Vagina (tissue), 2 donors: Measurements from ENCODE around the gene CPT1A. TPM values are rescaled to one million over a fixed set of nuclear protein-coding genes. Genes with fewer than 3 reads are reported as not detected.

Experiments used
- DNase-seq, 2 donors: peaks; one replicate each; pipeline ENCODE4 v3.0.0-alpha.2; 2017; ENCODE audit errors: extremely low spot score in 2 of 2
- H3K27ac ChIP-seq: fragments of 200-600 bp; sonication (generic); one replicate; pipeline ENCODE4 v1.5.1; 2019
- H3K27me3 ChIP-seq: fragments of 200-600 bp; sonication (generic); one replicate; pipeline ENCODE4 v1.5.1; 2019
- H3K36me3 ChIP-seq, 2 donors: fragments of 200-600 bp; sonication (generic); one replicate each; pipeline ENCODE4 v1.5.1; 2017 to 2019
- H3K4me1 ChIP-seq: fragments of 200-600 bp; sonication (generic); one replicate; pipeline ENCODE4 v1.5.1; 2019
- H3K4me3 ChIP-seq, 2 donors: fragments of 200-600 bp; sonication (generic); 1 replicate in 1 of 2; 2 replicates in 1 of 2; pipeline ENCODE4 v1.5.1; 2016 to 2019
- H3K9me3 ChIP-seq: fragments of 200-600 bp; sonication (generic); one replicate; pipeline ENCODE4 v1.5.1; 2019
- POLR2A ChIP-seq, 2 donors: fragments of 450-650 bp; IDR thresholded peaks; one replicate each; pipeline ENCODE4 v1.6.1; 2017; ENCODE audit warnings: antibody characterized with exemption in 2 of 2, mild to moderate bottlenecking in 2 of 2, moderate library complexity in 2 of 2
- POLR2AphosphoS5 ChIP-seq, 2 donors: sonication (generic); formaldehyde crosslinking; IDR thresholded peaks; one replicate each; pipeline ENCODE4 v1.9.0; 2017; ENCODE audit warnings: antibody characterized with exemption in 2 of 2, mild to moderate bottlenecking in 2 of 2, low read depth in 1 of 2; ENCODE audit not compliant: insufficient read depth in 1 of 2
- intact Hi-C: fragments of 100-400 bp; cut with DNase I; formaldehyde crosslinking; loops from one replicate; pipeline ENCODE4 v1.15.1; 2023
- total RNA-seq: library from RNA; depleted of rRNA; stranded (reverse); fragments of >200 nt; gene quantifications from one replicate; pipeline ENCODE4 v1.2.3, GENCODE V29; 2016
- TF ChIP-seq, protein P1 (sequence below), 3 experiments: fragments of 450-650 bp in 2 of 3; fragments of 200-600 bp in 1 of 3; sonication (generic) in 1 of 3; IDR thresholded peaks; one replicate each; pipeline ENCODE4 v1.5.1; 2017 to 2019; ENCODE audit warnings: antibody characterized with exemption in 3 of 3, mild to moderate bottlenecking in 2 of 3, moderate library complexity in 2 of 3

CPT1A gene
- total RNA-seq, 1 donor from 2014 or later: 80.8 TPM

DNA sequence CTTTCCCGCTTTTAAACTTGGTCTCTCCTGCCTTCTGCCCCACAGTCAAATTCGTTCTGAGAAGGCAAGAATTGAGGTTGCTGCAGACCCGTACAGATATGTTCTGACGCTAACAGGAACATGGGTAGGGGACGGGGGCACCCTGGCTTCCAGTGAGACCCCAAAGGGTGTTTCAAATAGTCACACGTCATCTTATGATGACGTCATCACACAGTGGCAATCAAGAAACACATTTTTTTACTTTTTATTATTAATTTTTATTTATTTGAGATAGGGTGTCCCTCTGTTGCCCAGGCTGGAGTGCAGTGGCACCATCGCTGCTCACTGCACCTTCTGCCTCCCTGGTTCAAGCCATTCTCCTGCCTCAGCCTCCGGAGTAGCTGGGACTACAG is 67.5 kb downstream of the CPT1A start:
- intact Hi-C loops: no loop called here
- H3K27ac ChIP-seq: no peak overlapping the region
- TF ChIP-seq POLR2A (IDR thresholded peaks at IDR 0.05) (no peak), POLR2AphosphoS5 (IDR thresholded peaks at IDR 0.05; ENCODE audit: insufficient read depth in 1 of 2, low read depth in 1 of 2) (no peak)
- TF ChIP-seq, protein P1, sequence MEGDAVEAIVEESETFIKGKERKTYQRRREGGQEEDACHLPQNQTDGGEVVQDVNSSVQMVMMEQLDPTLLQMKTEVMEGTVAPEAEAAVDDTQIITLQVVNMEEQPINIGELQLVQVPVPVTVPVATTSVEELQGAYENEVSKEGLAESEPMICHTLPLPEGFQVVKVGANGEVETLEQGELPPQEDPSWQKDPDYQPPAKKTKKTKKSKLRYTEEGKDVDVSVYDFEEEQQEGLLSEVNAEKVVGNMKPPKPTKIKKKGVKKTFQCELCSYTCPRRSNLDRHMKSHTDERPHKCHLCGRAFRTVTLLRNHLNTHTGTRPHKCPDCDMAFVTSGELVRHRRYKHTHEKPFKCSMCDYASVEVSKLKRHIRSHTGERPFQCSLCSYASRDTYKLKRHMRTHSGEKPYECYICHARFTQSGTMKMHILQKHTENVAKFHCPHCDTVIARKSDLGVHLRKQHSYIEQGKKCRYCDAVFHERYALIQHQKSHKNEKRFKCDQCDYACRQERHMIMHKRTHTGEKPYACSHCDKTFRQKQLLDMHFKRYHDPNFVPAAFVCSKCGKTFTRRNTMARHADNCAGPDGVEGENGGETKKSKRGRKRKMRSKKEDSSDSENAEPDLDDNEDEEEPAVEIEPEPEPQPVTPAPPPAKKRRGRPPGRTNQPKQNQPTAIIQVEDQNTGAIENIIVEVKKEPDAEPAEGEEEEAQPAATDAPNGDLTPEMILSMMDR (IDR thresholded peaks at IDR 0.05): no peak
- H3K4me3 ChIP-seq: no peak overlapping the region
- no peaks in the 10 kb centered on the region for H3K27me3 ChIP-seq
- H3K9me3 ChIP-seq: no peaks in the 10 kb centered on the region
- peaks cover 7 to 93% of the 10 kb centered on the region in 2 donors for H3K36me3 ChIP-seq
- DNase-seq: no peak
- H3K4me1 ChIP-seq: no peaks in the 10 kb centered on the region

DNA sequence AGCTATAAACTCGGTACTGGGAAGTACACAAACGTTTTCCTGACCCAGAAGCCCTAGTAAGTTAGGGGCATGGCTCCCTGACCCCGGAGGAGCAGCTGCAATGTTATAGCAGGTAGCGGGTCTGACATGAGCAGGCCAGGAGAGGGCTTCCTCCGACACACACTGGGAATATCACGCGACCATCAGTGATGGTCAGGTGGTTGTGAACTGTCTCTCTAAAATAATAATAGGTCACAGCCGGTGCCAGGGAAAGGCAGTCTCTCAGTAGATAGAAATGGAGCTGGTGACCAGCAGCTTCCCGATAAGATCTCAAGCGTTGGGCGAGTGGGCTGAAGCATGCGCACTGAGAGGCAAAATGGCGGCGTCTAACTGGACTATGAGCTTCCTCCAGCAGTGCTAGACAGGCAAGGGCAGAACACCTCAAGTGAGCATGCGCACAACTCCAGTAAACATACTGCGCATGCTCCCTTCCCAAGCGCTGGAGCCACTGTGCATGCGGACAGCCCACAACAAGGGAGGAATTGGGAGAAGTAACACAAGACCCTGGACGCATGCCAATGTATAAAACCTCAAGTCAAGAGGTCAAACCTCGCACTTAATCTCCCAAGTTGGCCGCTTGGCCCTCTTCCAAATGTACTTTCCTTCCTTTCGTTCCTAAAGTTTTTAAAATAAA is 68.1 kb downstream of the CPT1A start:
- Histone ChIP-seq H3K27me3 (no peaks in the 10 kb centered on the region), H3K27ac (no peak overlapping the region), H3K36me3 (peaks cover 7 to 91% of the 10 kb centered on the region in 2 donors), H3K4me3 (no peak overlapping the region), H3K9me3 (no peaks in the 10 kb centered on the region), H3K4me1 (no peaks in the 10 kb centered on the region)
- TF ChIP-seq, protein P1 (IDR thresholded peaks at IDR 0.05): no peak
- TF ChIP-seq POLR2AphosphoS5 (IDR thresholded peaks at IDR 0.05; ENCODE audit: insufficient read depth in 1 of 2, low read depth in 1 of 2) (no peak), POLR2A (IDR thresholded peaks at IDR 0.05) (no peak)
- no peak for DNase-seq
- intact Hi-C loops: no loop called here

DNA sequence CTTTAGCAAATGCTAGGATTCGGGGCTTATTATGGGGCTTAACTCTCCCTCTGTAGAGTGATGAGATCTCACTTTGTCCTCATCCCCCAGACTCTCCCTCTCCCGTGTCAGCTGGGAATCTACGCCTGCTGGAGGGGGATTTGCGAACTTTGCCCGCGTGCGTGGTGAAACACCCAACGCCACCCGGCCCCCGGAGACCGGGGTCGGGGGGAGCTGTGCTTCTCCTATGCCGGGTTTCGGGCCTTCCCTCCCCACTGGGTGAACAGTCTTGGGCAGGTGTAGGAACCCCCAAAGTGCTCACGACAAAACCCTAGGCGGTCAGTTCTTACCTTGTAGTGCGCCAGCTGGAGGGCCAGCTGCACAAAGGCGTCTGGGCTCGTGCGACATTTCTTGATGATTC is 68.8 kb downstream of the CPT1A start:
- H3K27me3 ChIP-seq: no peaks in the 10 kb centered on the region
- H3K4me3 ChIP-seq: no peak overlapping the region
- DNase-seq: no peak
- no peaks in the 10 kb centered on the region for H3K9me3 ChIP-seq
- no peak overlapping the region for H3K27ac ChIP-seq
- TF ChIP-seq POLR2A (IDR thresholded peaks at IDR 0.05): no peak
- TF ChIP-seq POLR2AphosphoS5 (IDR thresholded peaks at IDR 0.05; ENCODE audit: insufficient read depth in 1 of 2, low read depth in 1 of 2): no peak
- TF ChIP-seq, protein P1 (IDR thresholded peaks at IDR 0.05): no peak
- H3K36me3 ChIP-seq: peaks cover 7 to 92% of the 10 kb centered on the region in 2 donors
- intact Hi-C loops: no loop called here
- no peaks in the 10 kb centered on the region for H3K4me1 ChIP-seq

DNA sequence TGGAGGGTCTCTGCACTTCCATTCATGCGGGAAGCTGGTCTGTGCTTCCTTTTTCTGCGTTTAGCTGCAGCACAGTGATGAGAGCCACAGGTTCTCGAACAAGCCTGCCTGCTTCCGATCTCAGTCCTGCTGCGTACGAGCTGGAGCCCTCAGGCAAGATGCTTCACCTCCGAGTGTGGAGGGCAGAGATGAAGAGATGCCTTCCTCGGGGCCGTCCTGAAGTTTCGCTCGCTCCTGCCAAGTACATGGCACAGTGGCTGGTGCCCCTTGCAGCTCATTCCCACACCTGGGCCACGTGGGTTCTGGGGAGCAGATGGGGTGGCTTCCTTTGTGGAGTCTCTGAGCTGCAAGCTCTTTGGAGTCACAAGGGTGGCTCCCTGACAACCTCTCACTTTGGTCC is 70.9 kb downstream of the CPT1A start:
- TF ChIP-seq POLR2A (IDR thresholded peaks at IDR 0.05): no peak
- TF ChIP-seq, protein P1 (IDR thresholded peaks at IDR 0.05): no peak
- no peak for TF ChIP-seq POLR2AphosphoS5 (IDR thresholded peaks at IDR 0.05; ENCODE audit: insufficient read depth in 1 of 2, low read depth in 1 of 2)
- Histone ChIP-seq H3K4me1 (no peaks in the 10 kb centered on the region), H3K27ac (no peak overlapping the region), H3K36me3 (peaks cover 0 to 83% of the 10 kb centered on the region in 2 donors), H3K9me3 (no peaks in the 10 kb centered on the region), H3K27me3 (no peaks in the 10 kb centered on the region), H3K4me3 (no peak overlapping the region)
- intact Hi-C loops: no loop called here
- DNase-seq: no peak

DNA sequence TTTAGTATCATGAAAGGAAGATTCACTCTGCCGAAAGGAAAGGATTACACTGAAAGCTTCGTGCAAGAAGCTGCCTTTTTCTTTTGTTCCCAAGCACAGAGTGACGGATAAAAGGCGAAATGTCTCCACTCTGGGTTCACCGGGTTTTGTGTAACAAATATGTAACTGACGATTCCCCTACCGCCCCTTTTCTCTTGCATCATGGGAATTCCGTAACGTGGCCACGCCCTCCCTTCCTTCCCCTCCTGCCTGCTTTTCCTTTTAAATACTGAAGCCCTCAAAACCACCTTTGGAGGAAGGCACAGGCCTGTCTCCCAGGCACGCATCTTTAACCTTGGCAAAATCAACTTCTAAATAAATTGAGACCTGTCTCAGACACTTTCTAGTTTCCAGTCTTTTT is 74.0 kb downstream of the CPT1A start:
- intact Hi-C loops: no loop called here
- Histone ChIP-seq H3K27me3 (no peaks in the 10 kb centered on the region), H3K4me1 (no peaks in the 10 kb centered on the region), H3K9me3 (no peaks in the 10 kb centered on the region), H3K36me3 (peaks cover 0 to 64% of the 10 kb centered on the region in 2 donors), H3K27ac (no peak overlapping the region), H3K4me3 (no peak overlapping the region)
- TF ChIP-seq POLR2AphosphoS5 (IDR thresholded peaks at IDR 0.05; ENCODE audit: insufficient read depth in 1 of 2, low read depth in 1 of 2) (no peak), POLR2A (IDR thresholded peaks at IDR 0.05) (no peak)
- TF ChIP-seq, protein P1 (IDR thresholded peaks at IDR 0.05): no peak
- no peak for DNase-seq
